Panc1 (cell line): ENCODE measurements around the gene USF1. TPM values are rescaled to one million over a fixed set of nuclear protein-coding genes. Genes with fewer than 3 reads are reported as not detected.

Experiments
- ATAC-seq: fragments of 200-7000 bp; cut with Tn5 transposase; 2 replicates; pipeline ENCODE4 v1.9.1; 2020; ENCODE audit warnings: mild to moderate bottlenecking, moderate library complexity
- BruUV-seq: library from RNA; stranded (reverse); fragments of 400-500 nt; replicated peaks from 2 replicates; lab custom pipeline; 2021; lab: Mats Ljungman, UMichigan
- CTCF ChIA-PET: fragments of 300-600 bp; sonication (Branson Sonifier 250); formaldehyde crosslinking; loops from one replicate; lab custom pipeline; 2022; ENCODE audit warnings: antibody characterized with exemption; lab: Charles Lee
- POLR2A ChIA-PET: fragments of 300-600 bp; sonication (Branson Sonifier 250); formaldehyde crosslinking; loops from one replicate; lab custom pipeline; 2022; ENCODE audit warnings: antibody characterized with exemption; lab: Charles Lee
- DNase-seq: peaks from one replicate; pipeline ENCODE4 v3.0.0-alpha.2; 2010; ENCODE audit warnings: low read depth, low spot score
- H3K27ac ChIP-seq: 2 replicates; pipeline ENCODE4 v1.5.1; 2011; ENCODE audit warnings: mild to moderate bottlenecking, low read length, inconsistent platforms
- H3K27me3 ChIP-seq: fragments of 200-500 bp; sonication (Bioruptor generic); 2 replicates; pipeline ENCODE4 v1.6.0; 2014; ENCODE audit warnings: low read length, inconsistent platforms; ENCODE audit not compliant: control insufficient read depth, insufficient read depth
- H3K36me3 ChIP-seq: fragments of 200-500 bp; sonication (Bioruptor generic); 2 replicates; pipeline ENCODE4 v1.5.1; 2014; ENCODE audit warnings: inconsistent platforms, mild to moderate bottlenecking, low read length, moderate library complexity; ENCODE audit not compliant: control insufficient read depth, insufficient read depth
- H3K4me1 ChIP-seq: 2 replicates; pipeline ENCODE4 v1.5.1; 2011; ENCODE audit warnings: inconsistent platforms, mild to moderate bottlenecking, low read length, moderate library complexity; ENCODE audit not compliant: control insufficient read depth, insufficient read depth
- H3K4me3 ChIP-seq, 2 experiments: 2 replicates each; pipeline ENCODE4 v1.5.1; 2011 to 2012; ENCODE audit warnings: low read depth in 2 of 2, low read length in 2 of 2, mild to moderate bottlenecking in 2 of 2, inconsistent platforms in 1 of 2, moderate library complexity in 1 of 2
- H3K9me3 ChIP-seq: fragments of 200-500 bp; sonication (Bioruptor generic); 2 replicates; pipeline ENCODE4 v1.5.1; 2014; ENCODE audit warnings: low read depth, mild to moderate bottlenecking, inconsistent platforms, low read length, moderate library complexity; ENCODE audit not compliant: control insufficient read depth, insufficient read depth
- CTCF ChIP-seq: fragments of 450-650 bp; IDR thresholded peaks from 2 replicates; pipeline ENCODE4 v1.5.1; 2017; ENCODE audit warnings: mild to moderate bottlenecking
- POLR2AphosphoS5 ChIP-seq: IDR thresholded peaks from 2 replicates; pipeline ENCODE4 v1.6.1; 2012; ENCODE audit warnings: mild to moderate bottlenecking, low read depth, low read length, moderate library complexity
- SIN3A ChIP-seq: IDR thresholded peaks from 2 replicates; pipeline ENCODE4 v1.6.1; 2012; ENCODE audit warnings: low read depth, mild to moderate bottlenecking, low read length, moderate library complexity, borderline replicate concordance; ENCODE audit not compliant: insufficient read depth
- TCF7L2 ChIP-seq: IDR thresholded peaks from 2 replicates; pipeline ENCODE4 v1.6.1; 2011; ENCODE audit warnings: mild to moderate bottlenecking, low read depth, low read length, inconsistent platforms
- in situ Hi-C: cut with HindIII; loops from 2 replicates; pipeline ENCODE4 v1.10.0; 2016; ENCODE audit warnings: low sequenced_read_pairs, low pct_unique_long_range_greater_than_20kb
- intact Hi-C: fragments of 100-400 bp; cut with micrococcal nuclease; formaldehyde crosslinking; loops from one replicate; pipeline ENCODE4 v1.10.0; 2022; ENCODE audit not compliant: unreplicated experiment
- total RNA-seq: library from RNA; stranded (reverse); gene quantifications from one replicate; pipeline ENCODE4 v1.2.1, GENCODE V29; 2021; ENCODE audit not compliant: unreplicated experiment
- TF ChIP-seq, protein P1 (sequence below), 2 experiments: IDR thresholded peaks; 2 replicates each; pipeline ENCODE4 v1.6.1; 2011 to 2012; ENCODE audit warnings: low read depth in 2 of 2, control low read depth in 1 of 2, low read length in 1 of 2, mild to moderate bottlenecking in 1 of 2, moderate library complexity in 1 of 2; ENCODE audit not compliant: insufficient read depth in 1 of 2

USF1 gene
- total RNA-seq, 1 experiment from 2014 or later, result 57.7 TPM

GRCh38 chr1:161021970-161022353, 23.8 kb downstream of the USF1 start:
- H3K36me3 ChIP-seq, result peaks cover 3% of the 10 kb centered on the region; the same call in 1 of the 2 replicates
- DNase-seq, result no peak
- intact Hi-C loops (no loop called here), in situ Hi-C loops (no loop called here)
- H3K27ac ChIP-seq, result peak overlapping the region; percentile 67
- ChIA-PET CTCF (interaction anchor here (1.8 kb wide), 1 partner anchor 25 kb away, joined by 10 read pairs; no protein-coding TSS in a partner anchor), POLR2A (interaction anchor here (0.7 kb wide), 1 partner anchor 34 kb away, joined by 3 read pairs; no protein-coding TSS in a partner anchor)
- no peaks in the 10 kb centered on the region for H3K27me3 ChIP-seq
- no peak for ATAC-seq
- no peaks in the 10 kb centered on the region for H3K9me3 ChIP-seq
- no TSS peak for BruUV-seq
- TF ChIP-seq POLR2AphosphoS5 (no peak), SIN3A (no peak)
- H3K4me1 ChIP-seq, result peaks cover 27% of the 10 kb centered on the region
- peak overlapping the region; percentile 87 to 97 for H3K4me3 ChIP-seq

DNA sequence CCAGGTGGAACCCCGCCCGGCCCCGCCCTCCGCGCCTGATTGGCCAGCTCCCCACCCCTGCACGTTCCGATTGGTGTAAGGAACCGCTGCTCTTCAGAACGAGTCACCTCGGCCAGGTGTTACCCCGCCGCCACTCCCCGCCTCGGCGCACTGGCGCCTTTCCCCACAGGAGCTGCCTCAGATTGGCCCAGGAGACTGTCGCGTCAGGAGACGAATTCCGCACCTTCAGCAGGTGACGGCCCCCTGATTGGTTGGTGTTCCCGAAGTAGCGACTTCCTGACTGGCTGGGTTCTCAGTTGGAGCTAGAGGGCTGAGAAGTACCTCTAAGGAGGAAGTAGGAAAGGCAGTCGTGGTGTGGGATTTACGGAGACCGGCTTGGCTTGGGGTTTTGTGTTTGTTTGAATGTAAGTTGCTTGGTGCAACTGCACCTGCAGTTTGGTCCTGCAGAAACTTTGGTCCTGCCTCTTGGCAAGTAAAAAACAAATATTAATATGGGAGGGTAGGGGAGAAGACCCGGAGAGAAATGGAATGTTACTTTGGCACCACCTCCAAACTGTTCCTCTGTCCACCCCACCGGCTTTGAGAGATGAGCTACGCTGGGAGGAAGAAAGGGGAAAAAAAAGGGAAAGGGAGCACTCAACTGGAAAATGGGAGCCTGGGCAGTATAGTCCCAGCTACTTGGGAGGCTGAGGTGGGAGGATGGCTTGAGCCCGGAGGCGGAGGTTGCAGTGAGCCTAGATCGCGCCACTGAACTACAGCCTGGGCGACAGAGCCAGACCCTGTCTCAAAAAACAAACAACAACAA, 24.4 kb downstream of the USF1 start:
- TF ChIP-seq CTCF, result no peak
- peak; percentile 33; the same call in 1 of the 2 replicates for TF ChIP-seq POLR2AphosphoS5
- BruUV-seq, result TSS peak; percentile 83
- in situ Hi-C loops, result no loop called here
- H3K4me3 ChIP-seq, result peak overlapping the region; percentile 87 to 97
- peaks cover 27% of the 10 kb centered on the region for H3K4me1 ChIP-seq
- no peaks in the 10 kb centered on the region for H3K27me3 ChIP-seq
- ChIA-PET CTCF (interaction anchor here (0.6 to 1.8 kb wide), 4 partner anchors 17 to 727 kb away, joined by 3 to 10 read pairs (median 7); no protein-coding TSS in a partner anchor), POLR2A (interaction anchor here (0.6 to 0.7 kb wide), 3 partner anchors 52 to 145 kb away, joined by 5 to 8 read pairs (median 5); partner anchors contain the start of gene PPOX)
- intact Hi-C loops, result no loop called here
- H3K9me3 ChIP-seq, result no peaks in the 10 kb centered on the region
- H3K27ac ChIP-seq, result peak overlapping the region; percentile 67
- ATAC-seq (peak; percentile 94), DNase-seq (no peak)
- peaks cover 3% of the 10 kb centered on the region; the same call in 1 of the 2 replicates for H3K36me3 ChIP-seq

GRCh38 chr1:161020509-161021164, 25.1 kb downstream of the USF1 start, which contains the start of gene F11R:
Gene F11R, minus strand, starts transcription at chr1:161021152. Its CDS starts 79 bp downstream, at chr1:161021073.
- TSS peak; percentile 77 for BruUV-seq
- intact Hi-C loops, result no loop called here
- in situ Hi-C loops, result no loop called here
- Histone ChIP-seq H3K4me1 (peaks cover 27% of the 10 kb centered on the region), H3K36me3 (peaks cover 3% of the 10 kb centered on the region; the same call in 1 of the 2 replicates), H3K4me3 (peak within 1 kb of the TSS; percentile 87 to 97), H3K27me3 (no peaks in the 10 kb centered on the region), H3K27ac (peak within 1 kb of the TSS; percentile 67), H3K9me3 (no peaks in the 10 kb centered on the region)
- POLR2A ChIA-PET, result interaction anchor here (0.6 to 0.7 kb wide), 3 partner anchors 53 to 146 kb away, joined by 5 to 8 read pairs (median 5); partner anchors contain the start of gene PPOX
- ATAC-seq (peak; percentile 68), DNase-seq (no peak)
- TF ChIP-seq, protein P1, sequence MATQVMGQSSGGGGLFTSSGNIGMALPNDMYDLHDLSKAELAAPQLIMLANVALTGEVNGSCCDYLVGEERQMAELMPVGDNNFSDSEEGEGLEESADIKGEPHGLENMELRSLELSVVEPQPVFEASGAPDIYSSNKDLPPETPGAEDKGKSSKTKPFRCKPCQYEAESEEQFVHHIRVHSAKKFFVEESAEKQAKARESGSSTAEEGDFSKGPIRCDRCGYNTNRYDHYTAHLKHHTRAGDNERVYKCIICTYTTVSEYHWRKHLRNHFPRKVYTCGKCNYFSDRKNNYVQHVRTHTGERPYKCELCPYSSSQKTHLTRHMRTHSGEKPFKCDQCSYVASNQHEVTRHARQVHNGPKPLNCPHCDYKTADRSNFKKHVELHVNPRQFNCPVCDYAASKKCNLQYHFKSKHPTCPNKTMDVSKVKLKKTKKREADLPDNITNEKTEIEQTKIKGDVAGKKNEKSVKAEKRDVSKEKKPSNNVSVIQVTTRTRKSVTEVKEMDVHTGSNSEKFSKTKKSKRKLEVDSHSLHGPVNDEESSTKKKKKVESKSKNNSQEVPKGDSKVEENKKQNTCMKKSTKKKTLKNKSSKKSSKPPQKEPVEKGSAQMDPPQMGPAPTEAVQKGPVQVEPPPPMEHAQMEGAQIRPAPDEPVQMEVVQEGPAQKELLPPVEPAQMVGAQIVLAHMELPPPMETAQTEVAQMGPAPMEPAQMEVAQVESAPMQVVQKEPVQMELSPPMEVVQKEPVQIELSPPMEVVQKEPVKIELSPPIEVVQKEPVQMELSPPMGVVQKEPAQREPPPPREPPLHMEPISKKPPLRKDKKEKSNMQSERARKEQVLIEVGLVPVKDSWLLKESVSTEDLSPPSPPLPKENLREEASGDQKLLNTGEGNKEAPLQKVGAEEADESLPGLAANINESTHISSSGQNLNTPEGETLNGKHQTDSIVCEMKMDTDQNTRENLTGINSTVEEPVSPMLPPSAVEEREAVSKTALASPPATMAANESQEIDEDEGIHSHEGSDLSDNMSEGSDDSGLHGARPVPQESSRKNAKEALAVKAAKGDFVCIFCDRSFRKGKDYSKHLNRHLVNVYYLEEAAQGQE (IDR thresholded peaks at IDR 0.05; ENCODE audit: insufficient read depth in 1 of 2, low read depth in 2 of 2, low read length in 1 of 2), result no peak
- no peak; the same call in 1 of the 2 replicates for TF ChIP-seq POLR2AphosphoS5
- no peak for TF ChIP-seq SIN3A
- no peak for TF ChIP-seq TCF7L2
- TF ChIP-seq CTCF, result no peak
- CTCF ChIA-PET, result interaction anchor here (0.6 to 1.8 kb wide), 5 partner anchors 17 to 726 kb away, joined by 3 to 10 read pairs (median 7); no protein-coding TSS in a partner anchor
